ENCODE results near the gene TNFRSF6B. TPM values are rescaled to one million over a fixed set of nuclear protein-coding genes. Genes with fewer than 3 reads are reported as not detected.

TNFRSF6B gene
- total RNA-seq, 2 donors from 2014 or later: not detected

GRCh38 chr20:63705232-63706026 is 9.0 kb downstream of the TNFRSF6B start:
- Histone ChIP-seq H3K4me1 (ENCODE audit: control insufficient read depth, insufficient read depth, low read length) (peaks cover 12% of the 10 kb centered on the region), H3K27me3 (ENCODE audit: control insufficient read depth, insufficient read depth, low read length, poor library complexity, severe bottlenecking) (no peaks in the 10 kb centered on the region), H3K4me3 (ENCODE audit: low read length) (no peak overlapping the region), H3K27ac (ENCODE audit: low read depth, low read length) (no peak overlapping the region), H3K36me3 (ENCODE audit: control insufficient read depth, insufficient read depth, low read length) (peaks cover 32% of the 10 kb centered on the region), H3K9ac (ENCODE audit: extremely low read depth, low read length, poor library complexity, severe bottlenecking) (no peak overlapping the region), H3K9me3 (ENCODE audit: control insufficient read depth, low read length) (no peaks in the 10 kb centered on the region)
- Mint-ChIP-seq H3K27ac (no peak overlapping the region), H3K27me3 (ENCODE audit: insufficient read depth) (no peaks in the 10 kb centered on the region), H3K36me3 (ENCODE audit: low read depth) (peaks cover 41% of the 10 kb centered on the region), H3K4me3 (peak overlapping the region; percentile 84), H3K4me1 (peaks cover 9% of the 10 kb centered on the region), H3K9me3 (no peaks in the 10 kb centered on the region)
- no peak for DNase-seq
- TF ChIP-seq CTCF (conservative IDR thresholded peaks at IDR 0.05): no peak
- 91 to 95% methylated on average over 7 to 8 of the region's 8 CpGs for WGBS, 2 experiments (ENCODE audit: insufficient coverage in 1 of 2, insufficient read length in 1 of 2)

GRCh38 chr20:63706027-63706695 is 9.7 kb downstream of the TNFRSF6B start:
- TF ChIP-seq CTCF (conservative IDR thresholded peaks at IDR 0.05): no peak
- no peak for DNase-seq
- peak overlapping the region; percentile 90 for H3K4me3 ChIP-seq (ENCODE audit: low read length)
- Mint-ChIP-seq H3K9me3 (no peaks in the 10 kb centered on the region), H3K27ac (no peak overlapping the region), H3K36me3 (ENCODE audit: low read depth) (peaks cover 48% of the 10 kb centered on the region), H3K4me3 (peak overlapping the region; percentile 84), H3K27me3 (ENCODE audit: insufficient read depth) (no peaks in the 10 kb centered on the region), H3K4me1 (peaks cover 9% of the 10 kb centered on the region)
- no peaks in the 10 kb centered on the region for H3K27me3 ChIP-seq (ENCODE audit: control insufficient read depth, insufficient read depth, low read length, poor library complexity, severe bottlenecking)
- 91 to 98% methylated on average over 10 to 12 of the region's 12 CpGs for WGBS, 2 experiments (ENCODE audit: insufficient coverage in 1 of 2, insufficient read length in 1 of 2)
- H3K9me3 ChIP-seq (ENCODE audit: control insufficient read depth, low read length): no peaks in the 10 kb centered on the region
- peak overlapping the region; percentile 78 for H3K9ac ChIP-seq (ENCODE audit: extremely low read depth, low read length, poor library complexity, severe bottlenecking)
- peaks cover 12% of the 10 kb centered on the region for H3K4me1 ChIP-seq (ENCODE audit: control insufficient read depth, insufficient read depth, low read length)
- no peak overlapping the region for H3K27ac ChIP-seq (ENCODE audit: low read depth, low read length)
- peaks cover 40% of the 10 kb centered on the region for H3K36me3 ChIP-seq (ENCODE audit: control insufficient read depth, insufficient read depth, low read length)

GRCh38 chr20:63706852-63707557 is 10.6 kb downstream of the TNFRSF6B start:
- Histone ChIP-seq H3K27ac (ENCODE audit: low read depth, low read length) (no peak overlapping the region), H3K36me3 (ENCODE audit: control insufficient read depth, insufficient read depth, low read length) (peaks cover 48% of the 10 kb centered on the region), H3K4me3 (ENCODE audit: low read length) (peak overlapping the region; percentile 90), H3K27me3 (ENCODE audit: control insufficient read depth, insufficient read depth, low read length, poor library complexity, severe bottlenecking) (no peaks in the 10 kb centered on the region), H3K9me3 (ENCODE audit: control insufficient read depth, low read length) (peaks cover 4% of the 10 kb centered on the region), H3K4me1 (ENCODE audit: control insufficient read depth, insufficient read depth, low read length) (peaks cover 12% of the 10 kb centered on the region), H3K9ac (ENCODE audit: extremely low read depth, low read length, poor library complexity, severe bottlenecking) (peak overlapping the region; percentile 78)
- no peaks in the 10 kb centered on the region for H3K9me3 Mint-ChIP-seq
- peaks cover 9% of the 10 kb centered on the region for H3K4me1 Mint-ChIP-seq
- H3K4me3 Mint-ChIP-seq: peak overlapping the region; percentile 84
- peaks cover 57% of the 10 kb centered on the region for H3K36me3 Mint-ChIP-seq (ENCODE audit: low read depth)
- peak; percentile 75 for DNase-seq
- peak overlapping the region; percentile 70 for H3K27ac Mint-ChIP-seq
- TF ChIP-seq CTCF (conservative IDR thresholded peaks at IDR 0.05): peak; percentile 66
- no peaks in the 10 kb centered on the region for H3K27me3 Mint-ChIP-seq (ENCODE audit: insufficient read depth)
- WGBS, 2 experiments (ENCODE audit: insufficient coverage in 1 of 2, insufficient read length in 1 of 2): 7 to 17% methylated on average over 27 to 56 of the region's 56 CpGs

Measured in endodermal cell (in vitro differentiated cells).